ENCODE data around the gene ANGPTL4.

GRCh38 chr19:8397271-8397670 lies 33.3 kb downstream of the ANGPTL4 start:
- TF ChIP-seq BHLHE40 (IDR thresholded peaks at IDR 0.05; ENCODE audit: borderline replicate concordance) (no peak), FOXM1 (IDR thresholded peaks at IDR 0.05; ENCODE audit: borderline replicate concordance) (no peak), CTBP1 (IDR thresholded peaks at IDR 0.05; ENCODE audit: borderline replicate concordance) (no peak), NFRKB (IDR thresholded peaks at IDR 0.05) (no peak), LEF1 (IDR thresholded peaks at IDR 0.05; ENCODE audit: borderline replicate concordance) (no peak), SP1 (IDR thresholded peaks at IDR 0.05) (no peak), TARDBP (IDR thresholded peaks at IDR 0.05) (no peak), ELF4 (IDR thresholded peaks at IDR 0.05) (no peak), SUZ12 (IDR thresholded peaks at IDR 0.05) (no peak), ARNT (IDR thresholded peaks at IDR 0.05) (no peak), FOXA1 (IDR thresholded peaks at IDR 0.05) (no peak), HDGF (IDR thresholded peaks at IDR 0.05; ENCODE audit: borderline replicate concordance) (no peak), L3MBTL2 (conservative IDR thresholded peaks at IDR 0.05) (no peak), ZNF384 (IDR thresholded peaks at IDR 0.05) (no peak)
